ENCODE results near the gene SYPL1. TPM values are rescaled to one million over a fixed set of nuclear protein-coding genes. Genes with fewer than 3 reads are reported as not detected.
A peak's percentile ranks its signal among the peaks of the same experiment; 100 is the strongest.

The SYPL1 gene
- total RNA-seq, 1 donor from 2014 or later = 83.6 TPM

GRCh38 chr7:106057204-106057961 lies 54.7 kb downstream of the SYPL1 start:
- DNase-seq = no peak
- Histone ChIP-seq H3K27me3 (ENCODE audit: low read depth) (no peaks in the 10 kb centered on the region), H3K36me3 (no peaks in the 10 kb centered on the region), H3K4me3 (no peak overlapping the region), H3K4me1 (peaks cover 22% of the 10 kb centered on the region), H3K27ac (replicated peaks) (no peak overlapping the region), H3K9me3 (replicated peaks) (no peaks in the 10 kb centered on the region)
- peak; percentile 14 for TF ChIP-seq CTCF (IDR thresholded peaks at IDR 0.05; ENCODE audit: borderline replicate concordance)
- intact Hi-C loops (cut with micrococcal nuclease) = loop anchor here (2.0 kb wide), 1 partner anchor 97 kb away; no protein-coding TSS in a partner anchor

GRCh38 chr7:106056513-106057203 lies 55.5 kb downstream of the SYPL1 start:
- Histone ChIP-seq H3K27me3 (ENCODE audit: low read depth) (no peaks in the 10 kb centered on the region), H3K4me1 (peaks cover 22% of the 10 kb centered on the region), H3K36me3 (no peaks in the 10 kb centered on the region), H3K4me3 (no peak overlapping the region), H3K9me3 (replicated peaks) (peaks cover 1% of the 10 kb centered on the region), H3K27ac (replicated peaks) (no peak overlapping the region)
- DNase-seq = peak; percentile 57
- peak; percentile 92 for TF ChIP-seq CTCF (IDR thresholded peaks at IDR 0.05; ENCODE audit: borderline replicate concordance)
- intact Hi-C loops (cut with micrococcal nuclease) = loop anchor here (2.0 kb wide), 1 partner anchor 98 kb away; no protein-coding TSS in a partner anchor

GRCh38 chr7:106054971-106055532 lies 57.1 kb downstream of the SYPL1 start:
- no peak for DNase-seq
- Histone ChIP-seq H3K27ac (replicated peaks) (no peak overlapping the region), H3K36me3 (no peaks in the 10 kb centered on the region), H3K4me1 (peaks cover 31% of the 10 kb centered on the region), H3K27me3 (ENCODE audit: low read depth) (no peaks in the 10 kb centered on the region), H3K4me3 (no peak overlapping the region), H3K9me3 (replicated peaks) (peaks cover 7% of the 10 kb centered on the region)
- intact Hi-C loops (cut with micrococcal nuclease) = no loop called here
- no peak for TF ChIP-seq CTCF (IDR thresholded peaks at IDR 0.05; ENCODE audit: borderline replicate concordance)

- intact Hi-C loops (cut with micrococcal nuclease) = no loop called here
- Histone ChIP-seq H3K4me1 (peaks cover 27% of the 10 kb centered on the region), H3K4me3 (no peak overlapping the region), H3K36me3 (no peaks in the 10 kb centered on the region), H3K27ac (replicated peaks) (no peak overlapping the region), H3K9me3 (replicated peaks) (peaks cover 7% of the 10 kb centered on the region), H3K27me3 (ENCODE audit: low read depth) (no peaks in the 10 kb centered on the region)
- no peak for TF ChIP-seq CTCF (IDR thresholded peaks at IDR 0.05; ENCODE audit: borderline replicate concordance)
- no peak for DNase-seq
Observed at GRCh38 chr7:106054156-106054910, 57.8 kb downstream of the SYPL1 start.

GRCh38 chr7:106053109-106053508 lies 59.0 kb downstream of the SYPL1 start:
- no peaks in the 10 kb centered on the region for H3K27me3 ChIP-seq (ENCODE audit: low read depth)
- DNase-seq = no peak
- intact Hi-C loops (cut with micrococcal nuclease) = no loop called here
- H3K4me3 ChIP-seq = no peak overlapping the region
- peaks cover 16% of the 10 kb centered on the region for H3K4me1 ChIP-seq
- H3K9me3 ChIP-seq (replicated peaks) = peaks cover 7% of the 10 kb centered on the region
- TF ChIP-seq CTCF (IDR thresholded peaks at IDR 0.05; ENCODE audit: borderline replicate concordance) = no peak
- no peaks in the 10 kb centered on the region for H3K36me3 ChIP-seq
- H3K27ac ChIP-seq (replicated peaks) = no peak overlapping the region
